Cardiac muscle cell (in vitro differentiated cells and primary cell): ENCODE measurements around the gene ST8SIA3. TPM values are rescaled to one million over a fixed set of nuclear protein-coding genes. Genes with fewer than 3 reads are reported as not detected.

ENCODE experiments used
- DNase-seq, 2 donors: peaks; one replicate each; pipeline versions ENCODE4 v3.0.0 to v3.0.0-alpha.2; 2010 to 2017; ENCODE audit warnings: low read depth in 1 of 2, low spot score in 1 of 2
- H3K27ac ChIP-seq: fragments of 200-600 bp; sonication (generic); 2 replicates; pipeline ENCODE4 v1.5.1; 2016
- H3K27me3 ChIP-seq: fragments of 200-600 bp; sonication (generic); 2 replicates; pipeline ENCODE4 v1.6.0; 2016; ENCODE audit warnings: control low read depth
- H3K36me3 ChIP-seq: fragments of 200-600 bp; sonication (generic); 2 replicates; pipeline ENCODE4 v1.5.1; 2016; ENCODE audit warnings: control low read depth
- H3K4me1 ChIP-seq: fragments of 200-600 bp; sonication (generic); 2 replicates; pipeline ENCODE4 v1.8.1; 2017; ENCODE audit warnings: low read depth, mild to moderate bottlenecking, mixed run types
- H3K4me3 ChIP-seq: fragments of 200-600 bp; sonication (generic); 2 replicates; pipeline ENCODE4 v1.5.1; 2016; ENCODE audit warnings: mild to moderate bottlenecking
- H3K9me3 ChIP-seq: fragments of 200-600 bp; sonication (generic); 2 replicates; pipeline ENCODE4 v1.5.1; 2017; ENCODE audit warnings: low read depth, mild to moderate bottlenecking, control low read depth
- CTCF ChIP-seq: IDR thresholded peaks from 2 replicates; pipeline ENCODE4 v1.5.1; 2012; ENCODE audit warnings: low read depth, mild to moderate bottlenecking, low read length
- polyA plus RNA-seq: library from polyadenylated mRNA; unstranded; fragments of >200 nt; fragmentation: Nextera tagmentation; extraction: Ambion mirVana; gene quantifications from 2 replicates; pipeline ENCODE4 v1.2.1, GENCODE V29; 2016
- total RNA-seq: library from RNA; depleted of rRNA; stranded (reverse); fragments of >200 nt; gene quantifications from 2 replicates; pipeline ENCODE4 v1.2.3, GENCODE V29; 2016

The ST8SIA3 gene
- total and polyA plus RNA-seq, 2 experiments from 2014 or later: not detected

GRCh38 chr18:57326718-57327323 lies 25.5 kb upstream of the ST8SIA3 start:
- Histone ChIP-seq H3K4me3 (no peak overlapping the region), H3K9me3 (no peaks in the 10 kb centered on the region), H3K27ac (no peak overlapping the region), H3K36me3 (no peaks in the 10 kb centered on the region), H3K4me1 (no peaks in the 10 kb centered on the region), H3K27me3 (no peaks in the 10 kb centered on the region)
- DNase-seq: no peak
- no peak for TF ChIP-seq CTCF

GRCh38 chr18:57328665-57329064 lies 23.7 kb upstream of the ST8SIA3 start:
- DNase-seq: no peak
- H3K27me3 ChIP-seq: no peaks in the 10 kb centered on the region
- no peaks in the 10 kb centered on the region for H3K9me3 ChIP-seq
- H3K4me3 ChIP-seq: no peak overlapping the region
- TF ChIP-seq CTCF: no peak
- no peaks in the 10 kb centered on the region for H3K36me3 ChIP-seq
- no peak overlapping the region for H3K27ac ChIP-seq
- no peaks in the 10 kb centered on the region for H3K4me1 ChIP-seq

- Histone ChIP-seq H3K27ac (no peak overlapping the region), H3K4me3 (no peak overlapping the region), H3K27me3 (no peaks in the 10 kb centered on the region), H3K36me3 (no peaks in the 10 kb centered on the region), H3K4me1 (no peaks in the 10 kb centered on the region), H3K9me3 (no peaks in the 10 kb centered on the region)
- TF ChIP-seq CTCF: no peak
- DNase-seq: no peak
Observed at GRCh38 chr18:57329856-57330255, 22.5 kb upstream of the ST8SIA3 start.

GRCh38 chr18:57331718-57332117 lies 20.6 kb upstream of the ST8SIA3 start:
- H3K4me3 ChIP-seq: no peak overlapping the region
- H3K9me3 ChIP-seq: no peaks in the 10 kb centered on the region
- no peak overlapping the region for H3K27ac ChIP-seq
- DNase-seq: no peak
- no peaks in the 10 kb centered on the region for H3K4me1 ChIP-seq
- no peaks in the 10 kb centered on the region for H3K27me3 ChIP-seq
- TF ChIP-seq CTCF: no peak
- H3K36me3 ChIP-seq: no peaks in the 10 kb centered on the region

GRCh38 chr18:57333940-57334339 lies 18.4 kb upstream of the ST8SIA3 start:
- no peak for TF ChIP-seq CTCF
- Histone ChIP-seq H3K4me3 (no peak overlapping the region), H3K27me3 (no peaks in the 10 kb centered on the region), H3K4me1 (no peaks in the 10 kb centered on the region), H3K27ac (no peak overlapping the region), H3K9me3 (no peaks in the 10 kb centered on the region), H3K36me3 (no peaks in the 10 kb centered on the region)
- DNase-seq: no peak

- H3K36me3 ChIP-seq: no peaks in the 10 kb centered on the region
- H3K27ac ChIP-seq: no peak overlapping the region
- no peaks in the 10 kb centered on the region for H3K4me1 ChIP-seq
- H3K27me3 ChIP-seq: no peaks in the 10 kb centered on the region
- no peak overlapping the region for H3K4me3 ChIP-seq
- no peaks in the 10 kb centered on the region for H3K9me3 ChIP-seq
- TF ChIP-seq CTCF: no peak
- peak in 1 of 2 donors; percentile 13 for DNase-seq
Observed at GRCh38 chr18:57334383-57334782, 18.0 kb upstream of the ST8SIA3 start.
